GM21390 (cell line): ENCODE results near the gene GPATCH4.
A peak's percentile ranks its signal among the peaks of the same experiment; 100 is the strongest.
"Not testable (repeated sequence)": the region's sequence is repeated elsewhere in the genome, so short reads cannot be mapped to it uniquely, and the experiment has no call there.

Experiments
- ATAC-seq: cut with Tn5 transposase; IDR thresholded peaks from one replicate; pipeline ENCODE4 v1.9.1; 2021; ENCODE audit not compliant: unreplicated experiment

Gene GPATCH4

DNA sequence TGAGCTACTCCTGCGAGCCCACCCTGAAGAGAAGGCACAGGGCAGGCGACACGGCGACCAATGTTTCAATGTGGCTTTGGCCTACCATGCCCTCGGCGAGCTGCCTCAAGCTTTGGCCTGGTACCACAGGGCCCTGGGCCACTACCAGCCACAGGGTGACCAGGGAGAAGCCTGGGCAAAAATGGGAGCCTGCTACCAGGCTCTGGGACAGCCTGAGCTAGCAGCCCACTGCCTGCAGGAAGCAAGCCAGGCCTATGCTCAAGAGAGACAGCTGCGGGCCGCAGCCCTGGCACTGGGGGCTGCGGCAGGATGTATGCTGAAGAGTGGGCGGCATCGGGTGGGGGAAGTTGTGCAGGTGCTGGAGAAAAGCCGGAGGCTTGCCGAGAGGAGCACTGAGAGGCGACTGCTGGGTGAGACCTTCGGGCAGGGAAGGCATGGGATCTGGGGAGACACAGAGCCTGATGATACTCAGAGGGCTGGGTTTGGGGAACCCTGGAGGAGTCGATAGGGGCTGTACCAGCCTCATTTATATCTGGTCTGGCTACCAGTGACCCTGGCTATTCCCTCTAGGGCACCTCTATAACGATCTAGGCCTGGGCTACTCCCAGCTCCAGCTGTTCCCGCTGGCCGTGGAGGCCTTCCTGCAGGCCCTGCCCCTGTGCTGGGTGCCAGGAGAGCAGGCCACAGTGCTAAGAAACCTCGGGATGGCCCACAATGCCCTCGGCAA is 19.5 kb downstream of the GPATCH4 start:
- no peak for ATAC-seq

- ATAC-seq: no peak
Measured at GRCh38 chr1:156579472-156579871, 21.8 kb downstream of the GPATCH4 start, which contains the start of gene TTC24. TSS of gene TTC24 (plus strand) at chr1:156579723. CDS start at chr1:156581365, 1,642 bp downstream.

GRCh38 chr1:156578055-156578454 is 23.2 kb downstream of the GPATCH4 start:
- no peak for ATAC-seq

- ATAC-seq: no peak
Measured at GRCh38 chr1:156577550-156577949, 23.7 kb downstream of the GPATCH4 start.

DNA sequence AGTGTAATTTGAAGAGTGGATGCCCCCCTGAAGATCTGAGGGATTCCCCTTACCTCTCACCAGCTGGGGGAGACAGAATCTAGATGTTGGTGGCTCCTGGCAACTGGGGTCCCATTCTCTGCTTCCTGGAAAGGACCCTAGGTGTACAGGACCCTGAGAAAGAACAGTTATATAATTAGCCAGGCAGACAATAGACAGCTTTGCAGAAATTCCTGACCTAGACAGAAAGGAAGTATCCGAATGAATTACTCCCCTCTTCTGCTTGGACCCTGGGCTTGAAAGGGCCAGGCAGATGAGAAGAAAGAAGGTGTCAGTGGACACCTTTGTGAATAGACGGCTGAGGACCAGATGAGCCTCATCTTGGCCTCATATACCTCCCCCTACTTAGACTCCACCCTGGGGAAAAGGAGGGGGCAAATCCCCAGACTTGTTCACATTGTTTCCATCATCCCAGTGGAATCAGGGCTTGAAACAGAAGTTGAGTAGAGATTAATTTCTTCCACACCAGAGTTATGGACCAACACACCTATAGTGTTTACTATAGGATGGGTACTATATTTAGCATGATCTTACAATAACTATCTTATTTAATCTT is 27.1 kb downstream of the GPATCH4 start:
- ATAC-seq: no peak

GRCh38 chr1:156572663-156573018 is 28.6 kb downstream of the GPATCH4 start:
- ATAC-seq: no peak

GRCh38 chr1:156571919-156572662 is 29.2 kb downstream of the GPATCH4 start, which contains the start of gene IQGAP3:
TSS of gene IQGAP3 (minus strand) at chr1:156572565. CDS start at chr1:156572529, 36 bp downstream.
- ATAC-seq: peak; percentile 88

DNA sequence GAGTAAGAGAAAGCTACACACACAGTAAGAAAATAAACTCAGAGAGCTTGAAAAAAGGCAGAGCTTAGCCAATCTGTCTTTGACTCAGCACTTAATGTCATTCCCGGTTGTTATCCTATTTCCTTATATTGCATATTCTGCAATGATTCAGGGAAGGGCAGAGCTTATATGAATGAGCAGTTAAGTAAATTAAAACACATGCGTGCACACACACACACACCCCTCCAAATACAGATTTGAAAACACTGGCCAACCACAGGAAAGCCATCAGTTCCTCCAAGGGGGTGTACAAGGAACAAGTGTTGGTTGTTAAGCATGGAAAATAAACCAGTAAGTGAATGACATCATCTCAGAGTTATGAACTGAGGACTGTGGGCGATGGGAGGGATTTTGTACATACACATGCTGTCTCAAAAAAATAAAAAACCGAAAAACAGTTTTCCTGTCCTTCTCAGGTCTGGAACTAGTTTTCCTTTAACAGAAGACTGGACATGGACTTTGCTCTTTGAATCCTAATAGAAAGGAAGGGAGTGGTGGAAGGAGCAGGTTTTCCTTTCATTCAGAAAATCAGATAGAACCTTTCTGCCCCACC is 29.9 kb downstream of the GPATCH4 start:
- ATAC-seq: no peak

GRCh38 chr1:156566436-156566835 is 34.8 kb downstream of the GPATCH4 start:
- ATAC-seq: no peak

DNA sequence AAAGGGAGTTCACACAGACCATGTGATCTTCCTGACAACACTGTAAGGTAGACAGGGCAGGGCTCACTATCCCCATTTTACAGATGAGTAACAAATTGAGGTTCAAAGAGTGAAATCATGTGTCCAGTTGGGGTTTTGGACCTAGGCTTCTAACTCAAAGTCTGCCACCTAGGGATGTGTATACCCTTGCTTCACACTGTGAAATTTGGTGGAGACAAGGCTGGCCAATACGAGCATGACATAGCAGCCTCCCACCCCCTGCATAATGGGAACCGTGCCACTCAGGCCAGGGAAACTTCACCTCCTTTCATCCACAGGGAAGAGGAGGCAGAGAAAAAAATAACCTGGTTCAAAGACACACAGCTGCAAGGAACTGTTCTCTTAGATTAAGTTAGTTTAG is 35.8 kb downstream of the GPATCH4 start:
- no peak for ATAC-seq

DNA sequence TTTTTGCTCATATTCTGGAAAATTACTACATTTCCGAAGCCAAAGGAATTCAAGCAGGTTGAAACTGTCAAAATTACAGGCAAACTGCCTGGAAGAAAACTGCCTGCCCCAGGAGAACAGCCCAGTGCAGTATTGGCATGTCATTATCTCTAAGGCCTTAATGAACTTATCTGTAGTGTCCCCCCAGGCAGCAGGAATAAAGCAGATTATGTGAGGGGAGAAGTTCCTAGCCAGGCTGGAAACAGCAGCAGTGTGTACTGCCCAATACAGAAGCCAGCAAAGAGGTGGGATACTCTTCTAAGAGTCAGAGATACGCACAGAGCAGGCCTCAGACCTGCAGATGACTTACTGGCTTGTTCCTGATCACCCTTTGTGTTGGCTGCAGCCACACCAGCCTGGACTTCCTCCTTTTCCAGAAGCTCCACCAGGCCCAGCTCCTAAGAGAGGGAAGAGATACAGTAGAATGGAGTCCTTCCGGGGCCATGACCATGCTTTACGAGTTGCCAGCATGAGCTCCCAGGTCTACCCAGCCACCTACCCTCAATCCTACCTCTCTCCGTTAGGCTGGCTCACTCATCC is 40.6 kb downstream of the GPATCH4 start:
- ATAC-seq: no peak

- no peak for ATAC-seq
Measured at GRCh38 chr1:156559797-156560385, 41.4 kb downstream of the GPATCH4 start.

DNA sequence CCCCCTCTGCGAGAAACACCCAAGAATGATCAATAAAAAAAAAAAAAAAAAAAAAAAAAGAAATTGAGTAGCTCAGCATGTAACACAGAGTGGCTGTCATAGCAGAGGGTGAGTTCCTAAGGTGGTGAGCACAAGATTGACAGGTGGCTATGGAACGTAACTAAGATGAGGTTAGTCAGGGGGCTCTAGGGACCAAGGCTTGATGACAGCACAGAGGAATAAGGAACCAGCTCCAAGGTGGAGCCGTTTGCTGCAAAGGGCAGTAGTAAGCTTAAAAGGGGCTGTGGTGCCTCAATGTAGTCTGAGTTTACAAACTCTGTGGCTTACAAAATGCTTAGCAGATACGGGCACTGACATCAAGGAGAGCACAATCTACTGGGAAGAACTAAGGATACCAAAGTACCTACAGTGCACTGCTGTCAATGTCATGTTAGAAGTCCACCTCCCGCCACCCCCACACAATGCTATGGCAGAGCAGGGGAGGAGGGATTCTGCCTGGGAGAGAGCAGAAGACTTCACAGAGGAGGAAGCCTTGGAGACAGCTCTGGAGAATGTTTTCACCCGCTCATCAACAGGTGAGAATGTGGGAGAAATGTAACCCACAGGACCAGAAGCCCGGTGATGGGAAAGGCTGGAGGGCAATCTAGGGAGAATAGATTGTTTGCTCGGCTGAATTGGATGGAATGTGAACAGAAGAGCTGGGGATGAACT is 42.0 kb downstream of the GPATCH4 start:
- no peak for ATAC-seq

DNA sequence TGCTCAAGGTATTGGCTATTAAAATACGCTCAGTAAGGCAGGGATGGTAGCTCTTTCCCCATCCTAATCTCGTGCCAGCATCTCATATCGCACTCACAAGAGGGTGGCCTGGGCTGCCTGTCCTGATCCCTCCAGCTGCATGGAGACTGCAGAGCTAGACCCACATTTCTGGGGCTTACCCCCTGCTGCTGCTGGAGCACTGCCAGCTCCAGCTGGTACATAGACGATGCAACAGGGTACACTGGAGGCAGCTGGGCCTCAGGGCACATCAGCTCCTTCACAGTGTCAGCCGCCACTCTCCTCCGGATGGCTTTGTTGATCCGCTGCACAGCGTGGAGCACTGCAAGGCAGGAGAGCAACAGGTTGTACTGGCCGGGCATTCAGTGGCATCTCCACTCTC is 44.9 kb downstream of the GPATCH4 start:
- no peak for ATAC-seq

DNA sequence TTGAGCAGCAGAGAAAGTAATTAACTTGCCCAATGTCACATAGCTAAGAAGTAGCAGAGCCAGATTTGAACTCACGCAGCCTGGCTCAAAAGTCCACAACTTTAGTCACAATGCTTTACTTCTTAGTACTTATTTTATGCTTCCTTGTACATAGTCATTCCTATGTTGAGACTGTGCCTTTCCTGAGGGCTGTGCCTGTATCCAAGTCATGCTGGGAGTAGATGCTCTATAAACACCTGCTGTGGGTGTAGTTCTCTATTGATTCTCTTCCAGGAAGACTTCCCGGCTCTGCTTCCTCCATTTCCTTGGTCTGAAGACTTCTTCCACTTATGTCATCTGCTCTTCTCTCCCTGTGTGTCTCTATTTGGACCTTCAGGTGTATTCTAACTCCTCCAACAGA is 45.6 kb downstream of the GPATCH4 start:
- ATAC-seq: no peak

DNA sequence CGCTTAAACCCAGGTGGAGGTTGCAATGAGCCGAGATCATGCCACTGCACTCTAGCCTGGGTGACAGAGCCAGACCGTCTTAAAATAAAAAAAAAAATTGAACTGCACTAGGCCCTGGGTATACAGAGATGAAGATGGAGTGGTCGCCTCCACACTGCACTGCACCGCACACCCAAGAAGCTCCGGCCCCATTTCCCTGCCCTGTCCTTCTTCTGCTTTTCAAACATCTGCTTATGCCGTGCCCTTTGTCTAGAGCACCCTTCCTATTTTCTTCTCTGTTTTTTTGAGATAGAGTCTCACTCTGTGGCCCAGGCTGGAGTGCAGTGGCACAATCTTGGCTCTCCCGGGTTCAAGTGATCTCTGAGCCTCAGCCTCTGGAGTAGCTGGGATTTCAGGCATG is 46.3 kb downstream of the GPATCH4 start:
- ATAC-seq: no peak

GRCh38 chr1:156553860-156554485 is 47.3 kb downstream of the GPATCH4 start:
- no peak for ATAC-seq

DNA sequence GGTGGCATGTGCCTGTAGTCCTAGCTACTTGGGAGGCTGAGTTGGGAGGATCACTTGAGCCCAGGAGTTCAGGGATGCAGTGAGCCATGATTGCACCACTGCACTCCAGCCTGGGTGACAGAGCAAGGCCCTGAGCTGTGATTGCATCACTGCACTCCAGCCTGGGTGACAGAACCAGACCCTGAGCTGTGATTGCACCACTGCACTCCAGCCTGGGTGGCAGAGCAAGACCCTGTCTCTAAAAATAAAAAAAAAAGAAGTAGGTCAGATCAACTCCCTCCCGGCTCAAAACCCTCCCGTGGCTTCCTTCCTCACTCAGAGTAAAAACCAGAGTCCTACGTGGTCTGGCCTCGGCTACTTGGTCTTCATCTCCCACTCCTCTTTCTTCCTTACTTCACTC is 48.3 kb downstream of the GPATCH4 start:
- ATAC-seq: not testable (repeated sequence)

- ATAC-seq: no peak
Measured at GRCh38 chr1:156552518-156552917, 48.8 kb downstream of the GPATCH4 start.

DNA sequence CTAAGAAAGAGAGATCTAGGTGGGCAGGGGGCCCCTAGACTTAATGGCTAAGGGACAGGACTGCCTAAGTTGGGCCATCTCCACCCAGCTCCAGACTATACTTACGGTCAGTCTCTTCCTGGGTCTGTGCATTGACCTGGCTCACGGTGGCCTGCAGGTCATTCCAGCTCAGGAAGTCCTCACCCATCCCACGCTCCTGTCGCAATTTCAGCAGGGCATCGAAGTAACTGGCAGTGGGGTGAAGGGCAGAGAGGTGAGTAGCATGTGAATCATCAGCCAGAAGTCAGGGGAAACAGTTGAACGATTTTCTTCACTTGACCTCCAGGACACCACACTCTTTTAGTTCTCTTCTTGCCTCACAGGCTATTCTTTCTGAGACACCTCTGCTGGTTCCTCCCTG is 49.4 kb downstream of the GPATCH4 start:
- ATAC-seq: no peak
